ENCODE measurements around the gene TMEM151B. TPM values are rescaled to one million over a fixed set of nuclear protein-coding genes. Genes with fewer than 3 reads are reported as not detected.

Gene TMEM151B
- total and polyA plus RNA-seq, 10 of the 15 experiments (the other 5 are each of a cell fraction or from before 2014, with no cell fraction given): 0.01 to 0.19 (median 0.05) TPM; not detected in 6

DNA sequence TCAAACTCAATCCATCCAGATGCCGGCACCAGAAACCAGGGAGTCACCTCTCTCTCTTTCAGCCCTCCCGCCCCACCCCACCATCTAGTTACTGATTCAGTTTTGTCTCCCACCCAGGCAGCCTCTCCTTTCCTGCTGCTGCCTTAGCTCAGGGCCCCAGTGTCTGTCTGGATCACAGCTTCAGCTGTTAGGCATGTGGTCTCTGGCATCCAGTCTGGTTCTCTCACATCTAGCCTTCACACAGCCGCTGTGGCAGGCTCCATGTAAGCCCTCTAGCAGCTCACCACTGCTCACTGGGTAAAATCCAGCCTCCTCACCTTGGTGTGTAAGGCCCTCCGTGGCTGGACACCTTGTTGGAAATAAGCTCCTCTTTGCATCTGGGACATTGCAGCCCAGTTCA, 21.6 kb downstream of the TMEM151B start:
- Histone ChIP-seq H3K4me1 (ENCODE audit: control insufficient read depth, insufficient read depth, low read length) (no peaks in the 10 kb centered on the region), H3K4me3 (no peak overlapping the region), H3K4me2 (ENCODE audit: control insufficient read depth, insufficient read depth) (no peak overlapping the region), H3K36me3 (ENCODE audit: control insufficient read depth in 2 of 2, insufficient read depth in 2 of 2, low read length in 1 of 2) (no peaks in the 10 kb centered on the region), H3K79me2 (ENCODE audit: control insufficient read depth, insufficient read depth, low read length) (no peaks in the 10 kb centered on the region), H3K9ac (ENCODE audit: control insufficient read depth, insufficient read depth, low read length) (no peak overlapping the region), H4K20me1 (ENCODE audit: control insufficient read depth, insufficient read depth) (no peaks in the 10 kb centered on the region), H3K27me3 (replicated peaks in 1 of 2; ENCODE audit: control insufficient read depth in 2 of 2, insufficient read depth in 2 of 2, low read length in 1 of 2) (peaks cover 7 to 10% of the 10 kb centered on the region in 2 experiments; a peak in 3 of 4 replicates), H3K9me3 (replicated peaks; ENCODE audit: control insufficient read depth, insufficient read depth, low read length) (no peaks in the 10 kb centered on the region), H3K27ac (ENCODE audit: control insufficient read depth, insufficient read depth) (no peak overlapping the region), H2AFZ (ENCODE audit: control insufficient read depth, low read depth, low read length) (no peak overlapping the region)
- FAIRE-seq (no peak), DNase-seq (ENCODE audit: low read depth, low spot score) (no peak), ATAC-seq (peak; percentile 35; the same call in 2 of the 3 replicates)
- WGBS (ENCODE audit: insufficient coverage, insufficient replicate concordance, low lambda C conversion rate, missing lambda C conversion rate): 25% methylated on average over 4 of the region's 4 CpGs
- in situ Hi-C loops (cut with MboI): no loop called here
- ChIA-PET RAD21 (ENCODE audit: unreplicated experiment) (no interaction called here), SMC1A (ENCODE audit: uncharacterized antibody, unreplicated experiment) (no interaction called here), CTCF (interaction anchor here (1.4 kb wide), 1 partner anchor 24 kb away, joined by 6 read pairs; no protein-coding TSS in a partner anchor), POLR2A (no interaction called here)
- BruUV-seq (replicated peaks): no TSS peak
- intact Hi-C loops (cut with micrococcal nuclease; ENCODE audit: unreplicated experiment): no loop called here
- no peak for TF ChIP-seq RAD51 (IDR thresholded peaks at IDR 0.05)
- no peak for TF ChIP-seq PKNOX1 (IDR thresholded peaks at IDR 0.05)
- TF ChIP-seq BCL3 (IDR thresholded peaks at IDR 0.05; ENCODE audit: borderline replicate concordance, insufficient read depth, low read depth, low read length, poor library complexity, severe bottlenecking): no peak
- no peak for TF ChIP-seq PRDM15 (CRISPR knock-in tag; IDR thresholded peaks at IDR 0.05)
- TF ChIP-seq CREM (IDR thresholded peaks at IDR 0.05; ENCODE audit: low read depth): no peak
- no peak for TF ChIP-seq SREBF2 (IDR thresholded peaks at IDR 0.05; ENCODE audit: low read length)
- TF ChIP-seq MYB (IDR thresholded peaks at IDR 0.05; ENCODE audit: borderline replicate concordance, low read depth, low read length): no peak
- no peak for TF ChIP-seq PML (IDR thresholded peaks at IDR 0.05; ENCODE audit: low read length)
- no peak for TF ChIP-seq SUZ12 (IDR thresholded peaks at IDR 0.05; ENCODE audit: unreplicated experiment)
- TF ChIP-seq EGR1 (IDR thresholded peaks at IDR 0.05; ENCODE audit: borderline replicate concordance in 1 of 2, low read depth in 2 of 2, low read length in 2 of 2): no peak
- no peak for TF ChIP-seq NRF1 (conservative IDR thresholded peaks at IDR 0.05; ENCODE audit: low read depth, low read length)
- TF ChIP-seq, protein P1, sequence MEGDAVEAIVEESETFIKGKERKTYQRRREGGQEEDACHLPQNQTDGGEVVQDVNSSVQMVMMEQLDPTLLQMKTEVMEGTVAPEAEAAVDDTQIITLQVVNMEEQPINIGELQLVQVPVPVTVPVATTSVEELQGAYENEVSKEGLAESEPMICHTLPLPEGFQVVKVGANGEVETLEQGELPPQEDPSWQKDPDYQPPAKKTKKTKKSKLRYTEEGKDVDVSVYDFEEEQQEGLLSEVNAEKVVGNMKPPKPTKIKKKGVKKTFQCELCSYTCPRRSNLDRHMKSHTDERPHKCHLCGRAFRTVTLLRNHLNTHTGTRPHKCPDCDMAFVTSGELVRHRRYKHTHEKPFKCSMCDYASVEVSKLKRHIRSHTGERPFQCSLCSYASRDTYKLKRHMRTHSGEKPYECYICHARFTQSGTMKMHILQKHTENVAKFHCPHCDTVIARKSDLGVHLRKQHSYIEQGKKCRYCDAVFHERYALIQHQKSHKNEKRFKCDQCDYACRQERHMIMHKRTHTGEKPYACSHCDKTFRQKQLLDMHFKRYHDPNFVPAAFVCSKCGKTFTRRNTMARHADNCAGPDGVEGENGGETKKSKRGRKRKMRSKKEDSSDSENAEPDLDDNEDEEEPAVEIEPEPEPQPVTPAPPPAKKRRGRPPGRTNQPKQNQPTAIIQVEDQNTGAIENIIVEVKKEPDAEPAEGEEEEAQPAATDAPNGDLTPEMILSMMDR (IDR thresholded peaks at IDR 0.05 in 2 of 3, conservative IDR thresholded peaks at IDR 0.05 in 1 of 3; ENCODE audit: control insufficient read depth in 2 of 3, extremely low read depth in 1 of 3, insufficient read depth in 1 of 3, low read depth in 3 of 3, low read length in 3 of 3): no peak
- no peak for TF ChIP-seq FOXK2 (IDR thresholded peaks at IDR 0.05)
- no peak for TF ChIP-seq NR2C1 (IDR thresholded peaks at IDR 0.05)
- TF ChIP-seq CEBPB (IDR thresholded peaks at IDR 0.05; ENCODE audit: borderline replicate concordance in 1 of 2, low read depth in 2 of 2, low read length in 2 of 2): no peak
- TF ChIP-seq NR2C2 (IDR thresholded peaks at IDR 0.05; ENCODE audit: borderline replicate concordance, control insufficient read depth, insufficient read length, low read depth): no peak

All from GM12878 (cell line).